SK-N-SH (cell line): ENCODE results near the gene GSTA1. TPM values are rescaled to one million over a fixed set of nuclear protein-coding genes. Genes with fewer than 3 reads are reported as not detected.

Source experiments
- CTCF ChIA-PET: fragments of 300-600, 350-600 bp; formaldehyde crosslinking; extraction: SDS; loops from one replicate; lab custom pipeline; 2021; lab: Yijun Ruan, JAX
- POLR2A ChIA-PET: fragments of 350-600 bp; sonication (Branson Sonifier 250); formaldehyde crosslinking; extraction: SDS; loops from one replicate; lab custom pipeline; 2020; ENCODE audit warnings: antibody characterized with exemption, inconsistent platforms; lab: Yijun Ruan, JAX
- DNase-seq: peaks from one replicate; pipeline ENCODE4 v3.0.0; 2012
- H2AFZ ChIP-seq: fragments of 200-600 bp; sonication (generic); 2 replicates; pipeline ENCODE4 v1.8.1; 2016; ENCODE audit warnings: antibody characterized with exemption, mild to moderate bottlenecking, low read depth
- H3F3A ChIP-seq: fragments of 200-600 bp; sonication (generic); replicated peaks from 2 replicates; pipeline ENCODE3; 2016; ENCODE audit warnings: antibody characterized with exemption, mild to moderate bottlenecking; ENCODE audit not compliant: insufficient read depth
- H3K27ac ChIP-seq, 2 experiments: fragments of 200-500 bp in 1 of 2; fragments of 200-600 bp in 1 of 2; sonication (Bioruptor generic) in 1 of 2; sonication (generic), shearing (Covaris generic) in 1 of 2; 2 replicates each; pipeline versions ENCODE4 v1.5.1 to v1.6.1; 2014 to 2016; ENCODE audit warnings: low read depth in 2 of 2, inconsistent platforms in 1 of 2, low read length in 1 of 2, mild to moderate bottlenecking in 1 of 2, mixed read lengths in 1 of 2
- H3K27me3 ChIP-seq: fragments of 200-600 bp; sonication (generic), shearing (Covaris generic); 2 replicates; pipeline ENCODE4 v1.6.1; 2016; ENCODE audit warnings: mixed run types; ENCODE audit not compliant: insufficient read depth
- H3K36me3 ChIP-seq, 2 experiments: fragments of 200-500 bp in 1 of 2; fragments of 200-600 bp in 1 of 2; sonication (Bioruptor generic) in 1 of 2; sonication (generic) in 1 of 2; replicated peaks in 1 of 2; 2 replicates each; pipeline versions ENCODE3 to v1.5.1; 2014 to 2016; ENCODE audit warnings: low read length in 1 of 2, mild to moderate bottlenecking in 1 of 2; ENCODE audit not compliant: insufficient read depth in 2 of 2, control insufficient read depth in 1 of 2
- H3K4me1 ChIP-seq, 2 experiments: fragments of 200-500 bp in 1 of 2; fragments of 200-600 bp in 1 of 2; sonication (Bioruptor generic) in 1 of 2; sonication (generic), shearing (Covaris generic) in 1 of 2; 2 replicates each; pipeline versions ENCODE4 v1.5.1 to v1.6.1; 2014 to 2016; ENCODE audit warnings: low read depth in 1 of 2, low read length in 1 of 2, mixed run types in 1 of 2; ENCODE audit not compliant: insufficient read depth in 2 of 2, control insufficient read depth in 1 of 2
- H3K4me2 ChIP-seq: fragments of 200-600 bp; sonication (generic), shearing (Covaris generic); 2 replicates; pipeline ENCODE4 v1.6.1; 2017; ENCODE audit warnings: mixed run types
- H3K4me3 ChIP-seq, 2 experiments: fragments of 200-500 bp in 1 of 2; fragments of 200-600 bp in 1 of 2; sonication (Bioruptor generic) in 1 of 2; sonication (generic), shearing (Covaris generic) in 1 of 2; 2 replicates each; pipeline versions ENCODE4 v1.5.1 to v1.8.1; 2014 to 2016; ENCODE audit warnings: low read depth in 2 of 2, inconsistent platforms in 1 of 2, low read length in 1 of 2, mild to moderate bottlenecking in 1 of 2, mixed read lengths in 1 of 2, moderate library complexity in 1 of 2
- H3K79me2 ChIP-seq: fragments of 200-600 bp; sonication (generic); 2 replicates; pipeline ENCODE4 v1.8.1; 2017; ENCODE audit warnings: mild to moderate bottlenecking; ENCODE audit not compliant: insufficient read depth
- H3K9ac ChIP-seq: fragments of 200-600 bp; sonication (generic); 2 replicates; pipeline ENCODE4 v1.6.1; 2017; ENCODE audit warnings: mixed run types
- H3K9me2 ChIP-seq: fragments of 200-600 bp; sonication (generic); 2 replicates; pipeline ENCODE4 v1.6.1; 2017; ENCODE audit warnings: mixed run types
- H3K9me3 ChIP-seq: fragments of 200-600 bp; sonication (generic); 2 replicates; pipeline ENCODE4 v1.6.1; 2017; ENCODE audit warnings: mixed run types, mild to moderate bottlenecking, moderate library complexity
- H4K20me1 ChIP-seq: fragments of 200-600 bp; sonication (generic); 2 replicates; pipeline ENCODE4 v1.6.1; 2017; ENCODE audit warnings: mild to moderate bottlenecking, mixed run types; ENCODE audit not compliant: insufficient read depth
- CHD2 ChIP-seq: fragments of 150-350 bp; IDR thresholded peaks from 2 replicates; pipeline ENCODE4 v1.6.1; 2018; ENCODE audit warnings: low read length; ENCODE audit not compliant: partially characterized antibody
- CTCF ChIP-seq: fragments of 200-600 bp; sonication (generic); IDR thresholded peaks from 2 replicates; pipeline ENCODE4 v1.6.1; 2017; ENCODE audit warnings: antibody characterized with exemption, mild to moderate bottlenecking, moderate library complexity
- ELF1 ChIP-seq: IDR thresholded peaks from 2 replicates; pipeline ENCODE4 v1.4.0; 2012
- EP300 ChIP-seq, 2 experiments: IDR thresholded peaks; 2 replicates each; pipeline versions ENCODE4 v1.4.0 to v1.6.1; 2012; ENCODE audit warnings: borderline replicate concordance in 1 of 2, low read depth in 1 of 2, low read length in 1 of 2
- FOSL2 ChIP-seq: IDR thresholded peaks from 2 replicates; pipeline ENCODE4 v1.4.0; 2012; ENCODE audit warnings: low read depth, mild to moderate bottlenecking, moderate library complexity, borderline replicate concordance
- FOXJ3 ChIP-seq: sonication (generic); formaldehyde crosslinking; IDR thresholded peaks from 2 replicates; pipeline ENCODE4 v1.5.1; 2020; ENCODE audit warnings: mild to moderate bottlenecking, missing genetic modification reagents
- FOXM1 ChIP-seq: IDR thresholded peaks from 2 replicates; pipeline ENCODE4 v1.4.0; 2012; ENCODE audit warnings: low read depth, mild to moderate bottlenecking
- GABPA ChIP-seq: IDR thresholded peaks from 2 replicates; pipeline ENCODE4 v1.4.0; 2012; ENCODE audit warnings: low read depth, mild to moderate bottlenecking
- GATA2 ChIP-seq: sonication (generic); formaldehyde crosslinking; IDR thresholded peaks from 2 replicates; pipeline ENCODE4 v1.5.0; 2020; ENCODE audit warnings: mild to moderate bottlenecking, missing genetic modification reagents
- JUND ChIP-seq: IDR thresholded peaks from 2 replicates; pipeline ENCODE4 v1.4.0; 2012
- MAX ChIP-seq: IDR thresholded peaks from 2 replicates; pipeline ENCODE4 v1.4.0; 2012; ENCODE audit warnings: low read depth
- NFIC ChIP-seq: IDR thresholded peaks from 2 replicates; pipeline ENCODE4 v1.4.0; 2012; ENCODE audit warnings: borderline replicate concordance
- NRF1 ChIP-seq: IDR thresholded peaks from 2 replicates; pipeline ENCODE4 v1.6.1; 2012; ENCODE audit warnings: low read depth, mild to moderate bottlenecking, low read length
- PBX3 ChIP-seq: IDR thresholded peaks from 2 replicates; pipeline ENCODE4; 2012
- RAD21 ChIP-seq: IDR thresholded peaks from 2 replicates; pipeline ENCODE4 v1.6.1; 2012; ENCODE audit warnings: mild to moderate bottlenecking, low read length
- SMC3 ChIP-seq: IDR thresholded peaks from 2 replicates; pipeline ENCODE4 v1.6.1; 2012; ENCODE audit warnings: low read depth, low read length, improper control_type of control experiment
- TAF1 ChIP-seq: IDR thresholded peaks from 2 replicates; pipeline ENCODE4 v1.6.1; 2012; ENCODE audit warnings: low read depth, mild to moderate bottlenecking, low read length, moderate library complexity, borderline replicate concordance
- TCF12 ChIP-seq: IDR thresholded peaks from 2 replicates; pipeline ENCODE4 v1.4.0; 2012
- USF1 ChIP-seq: IDR thresholded peaks from 2 replicates; pipeline ENCODE4 v1.4.0; 2012; ENCODE audit warnings: low read depth, borderline replicate concordance
- YY1 ChIP-seq: IDR thresholded peaks from 2 replicates; pipeline ENCODE4 v1.4.0; 2012; ENCODE audit warnings: low read depth, mild to moderate bottlenecking
- WGBS: methylation state at CpG from one replicate; pipeline ENCODE4 v1.1.6; 2017; ENCODE audit warnings: low lambda C conversion rate; 5-methylcytosine and 5-hydroxymethylcytosine counted together
- polyA plus RNA-seq, 3 experiments: library from polyadenylated mRNA; depleted of rRNA; stranded (reverse); fragments of >200 nt; gene quantifications; 2 replicates each; pipeline ENCODE4 v1.2.3, GENCODE V29; 2012

Gene GSTA1
- polyA plus RNA-seq, 1 of the 3 experiments (the other 2 are of a cell fraction), result not detected

- H3K36me3 ChIP-seq, result no peaks in the 10 kb centered on the region
- H3K9ac ChIP-seq, result no peak overlapping the region
- H4K20me1 ChIP-seq, result no peaks in the 10 kb centered on the region
- no peaks in the 10 kb centered on the region for H3F3A ChIP-seq
- peaks cover 8% of the 10 kb centered on the region; the same call in 1 of the 2 replicates for H3K27me3 ChIP-seq
- no peaks in the 10 kb centered on the region for H3K9me3 ChIP-seq
- H3K4me2 ChIP-seq, result no peak overlapping the region
- H3K4me1 ChIP-seq, result no peaks in the 10 kb centered on the region
- CTCF ChIA-PET, result no interaction called here
- no peak overlapping the region for H3K27ac ChIP-seq
- no peak overlapping the region for H2AFZ ChIP-seq
- POLR2A ChIA-PET, result no interaction called here
- no peaks in the 10 kb centered on the region for H3K79me2 ChIP-seq
- DNase-seq, result no peak
- H3K9me2 ChIP-seq, result no peaks in the 10 kb centered on the region
- no peak overlapping the region for H3K4me3 ChIP-seq
- no peak for TF ChIP-seq ELF1
- TF ChIP-seq PBX3, result no peak
- TF ChIP-seq RAD21, result no peak
- no peak for TF ChIP-seq SMC3
- TF ChIP-seq NFIC, result no peak
- TF ChIP-seq TCF12, result no peak
- no peak for TF ChIP-seq NRF1
- TF ChIP-seq FOXM1, result no peak
- TF ChIP-seq YY1, result no peak
- no peak for TF ChIP-seq USF1
- no peak for TF ChIP-seq CTCF
- TF ChIP-seq FOXJ3, result no peak
- no peak for TF ChIP-seq MAX
- TF ChIP-seq EP300 (IDR thresholded peaks at IDR 0.05; ENCODE audit: borderline replicate concordance in 1 of 2, low read depth in 1 of 2, low read length in 1 of 2), result no peak
- TF ChIP-seq CHD2, result no peak
- no peak for TF ChIP-seq TAF1
- TF ChIP-seq GABPA, result no peak
- TF ChIP-seq GATA2 (CRISPR knock-in tag), result no peak
- TF ChIP-seq JUND, result no peak
- no peak for TF ChIP-seq FOSL2
- 8% methylated on average over 6 of the region's 6 CpGs for WGBS
Measured at GRCh38 chr6:52760105-52760765, 43.4 kb downstream of the GSTA1 start.
